H1 (cell line): ENCODE data around the gene TBX4. TPM values are rescaled to one million over a fixed set of nuclear protein-coding genes. Genes with fewer than 3 reads are reported as not detected.

Source experiments
- BRCA1 ChIP-seq: IDR thresholded peaks from 2 replicates; pipeline ENCODE4 v1.6.1; 2012; ENCODE audit warnings: low read depth, low read length, improper control_type of control experiment
- CHD1 ChIP-seq: IDR thresholded peaks from 2 replicates; pipeline ENCODE4 v1.6.1; 2012; ENCODE audit warnings: low read depth, low read length, improper control_type of control experiment
- NRF1 ChIP-seq: IDR thresholded peaks from 2 replicates; pipeline ENCODE4 v1.6.1; 2011; ENCODE audit warnings: mild to moderate bottlenecking, low read depth, low read length, improper control_type of control experiment
- RNF2 ChIP-seq: fragments of 200-900, 300-1000 bp; sonication (generic); IDR thresholded peaks from 2 replicates; pipeline ENCODE4 v1.7.1; 2016; ENCODE audit warnings: borderline replicate concordance, low read depth, mild to moderate bottlenecking, antibody characterized with exemption, low read length; ENCODE audit not compliant: poor library complexity, severe bottlenecking; ENCODE audit errors: missing control alignments
- SRF ChIP-seq: IDR thresholded peaks from 2 replicates; pipeline ENCODE4 v1.6.1; 2011; ENCODE audit warnings: mild to moderate bottlenecking, low read depth, low read length, moderate library complexity
- TEAD4 ChIP-seq: IDR thresholded peaks from 2 replicates; pipeline ENCODE4 v1.6.1; 2012; ENCODE audit warnings: low read depth, low read length, inconsistent platforms, mixed read lengths
- polyA plus RNA-seq, 7 experiments: library from polyadenylated mRNA; depleted of rRNA in 3 of 7; stranded (reverse) in 5 of 7; unstranded in 2 of 7; fragments of >200 nt in 5 of 7; fragments of 200-250 nt in 2 of 7; gene quantifications; 1 replicate in 5 of 7; 2 replicates in 1 of 7; 4 replicates in 1 of 7; pipeline versions ENCODE4 v1.2.1 to v1.2.3, GENCODE V29; 2011 to 2013; ENCODE audit warnings: missing spikeins in 2 of 7, mixed read lengths in 2 of 7
- total RNA-seq: library from RNA; stranded (reverse); fragmentation: NEBNext Ultra II Directional; extraction: Animal tissue kit (Norgen Biotek cat#: 25700); gene quantifications from 2 replicates; pipeline ENCODE4 v1.2.1, GENCODE V29; 2021

Gene TBX4
- total and polyA plus RNA-seq, 2 of the 8 experiments (the other 6 are each of a cell fraction or from before 2014, with no cell fraction given): 0.02 TPM; not detected in 1

DNA sequence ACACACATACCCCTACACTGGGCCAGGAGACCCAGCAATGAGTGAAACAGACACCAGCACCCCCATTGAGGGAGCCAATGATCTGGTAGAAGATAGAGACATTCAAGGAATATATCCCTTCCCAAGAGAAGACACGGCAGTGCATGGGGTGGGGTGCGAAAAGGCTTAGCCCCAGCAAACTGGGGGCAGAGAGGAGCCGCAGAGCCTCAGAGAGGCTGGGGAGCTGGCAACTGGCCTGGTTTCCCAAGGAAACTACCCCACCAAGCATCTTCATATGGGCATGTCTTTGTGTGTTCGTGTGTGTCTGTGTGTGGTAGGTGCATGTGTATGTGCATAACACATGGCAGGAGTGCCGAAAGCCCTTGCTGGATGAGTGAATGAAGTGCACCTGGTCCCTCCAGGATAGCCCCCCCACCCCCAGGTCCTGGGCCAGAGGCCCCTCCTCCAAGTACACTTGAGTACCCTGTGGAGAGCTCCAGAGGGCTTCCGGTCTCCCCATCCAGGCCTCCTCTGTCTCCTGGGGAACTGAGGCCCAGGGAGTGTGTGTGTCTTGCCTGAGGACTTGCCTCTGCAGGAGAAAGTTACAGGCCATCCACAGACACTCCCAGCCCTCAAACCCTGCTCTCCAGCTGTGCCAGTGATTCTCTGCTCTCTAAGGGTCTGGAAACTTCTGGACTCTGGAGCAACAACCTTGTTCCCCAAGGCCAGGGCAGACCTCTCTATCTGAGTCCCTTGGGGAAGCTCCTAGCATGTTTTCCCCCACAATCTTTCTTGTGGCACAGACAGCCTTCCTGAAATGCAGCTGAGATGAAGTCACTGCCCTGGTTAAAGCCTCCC is 36.6 kb upstream of the TBX4 start (continued):
- no peak for TF ChIP-seq TEAD4
- no peak for TF ChIP-seq NRF1
- no peak for TF ChIP-seq BRCA1
- TF ChIP-seq CHD1: no peak
- TF ChIP-seq RNF2: no peak
- TF ChIP-seq SRF: no peak
- TF ChIP-seq, all 59 proteins: peak for 0
